GM12801 (cell line): ENCODE results near the gene LRP8.

Experiments
- TF ChIP-seq, protein P1 (sequence below): IDR thresholded peaks from one replicate; pipeline ENCODE4 v1.5.1; 2011; ENCODE audit warnings: control low read depth; ENCODE audit not compliant: insufficient read length; ENCODE audit errors: extremely low read depth

Gene LRP8

DNA sequence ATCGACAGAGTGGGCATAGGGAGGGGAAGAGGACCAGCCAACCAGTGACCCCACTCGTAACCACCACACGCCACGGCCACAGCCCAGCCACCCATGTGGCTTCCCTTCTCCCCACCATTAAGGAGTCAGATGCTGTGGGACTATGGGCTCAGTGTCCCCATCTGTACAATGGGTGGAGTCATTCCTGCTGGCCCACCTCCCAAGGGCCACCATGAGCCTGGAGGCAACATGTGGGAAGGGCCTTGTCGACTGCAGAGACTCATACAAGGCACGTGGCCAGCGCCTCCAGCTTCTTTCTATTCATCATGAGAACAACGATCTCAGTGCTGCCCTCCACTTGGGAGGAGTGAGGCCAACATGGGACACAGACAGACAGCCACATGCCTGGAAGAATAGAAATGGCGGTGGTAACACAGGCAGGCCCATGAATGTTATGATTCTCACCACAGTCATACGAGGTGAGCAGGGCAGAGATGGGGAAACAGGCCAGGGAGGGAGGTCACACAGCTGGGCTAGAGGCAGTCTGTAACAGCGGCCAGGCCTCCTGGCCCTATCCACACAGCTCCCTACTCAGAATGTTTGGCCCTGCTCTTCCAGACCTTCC lies 16.1 kb downstream of the LRP8 start:
- TF ChIP-seq, protein P1, sequence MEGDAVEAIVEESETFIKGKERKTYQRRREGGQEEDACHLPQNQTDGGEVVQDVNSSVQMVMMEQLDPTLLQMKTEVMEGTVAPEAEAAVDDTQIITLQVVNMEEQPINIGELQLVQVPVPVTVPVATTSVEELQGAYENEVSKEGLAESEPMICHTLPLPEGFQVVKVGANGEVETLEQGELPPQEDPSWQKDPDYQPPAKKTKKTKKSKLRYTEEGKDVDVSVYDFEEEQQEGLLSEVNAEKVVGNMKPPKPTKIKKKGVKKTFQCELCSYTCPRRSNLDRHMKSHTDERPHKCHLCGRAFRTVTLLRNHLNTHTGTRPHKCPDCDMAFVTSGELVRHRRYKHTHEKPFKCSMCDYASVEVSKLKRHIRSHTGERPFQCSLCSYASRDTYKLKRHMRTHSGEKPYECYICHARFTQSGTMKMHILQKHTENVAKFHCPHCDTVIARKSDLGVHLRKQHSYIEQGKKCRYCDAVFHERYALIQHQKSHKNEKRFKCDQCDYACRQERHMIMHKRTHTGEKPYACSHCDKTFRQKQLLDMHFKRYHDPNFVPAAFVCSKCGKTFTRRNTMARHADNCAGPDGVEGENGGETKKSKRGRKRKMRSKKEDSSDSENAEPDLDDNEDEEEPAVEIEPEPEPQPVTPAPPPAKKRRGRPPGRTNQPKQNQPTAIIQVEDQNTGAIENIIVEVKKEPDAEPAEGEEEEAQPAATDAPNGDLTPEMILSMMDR, result no peak

DNA sequence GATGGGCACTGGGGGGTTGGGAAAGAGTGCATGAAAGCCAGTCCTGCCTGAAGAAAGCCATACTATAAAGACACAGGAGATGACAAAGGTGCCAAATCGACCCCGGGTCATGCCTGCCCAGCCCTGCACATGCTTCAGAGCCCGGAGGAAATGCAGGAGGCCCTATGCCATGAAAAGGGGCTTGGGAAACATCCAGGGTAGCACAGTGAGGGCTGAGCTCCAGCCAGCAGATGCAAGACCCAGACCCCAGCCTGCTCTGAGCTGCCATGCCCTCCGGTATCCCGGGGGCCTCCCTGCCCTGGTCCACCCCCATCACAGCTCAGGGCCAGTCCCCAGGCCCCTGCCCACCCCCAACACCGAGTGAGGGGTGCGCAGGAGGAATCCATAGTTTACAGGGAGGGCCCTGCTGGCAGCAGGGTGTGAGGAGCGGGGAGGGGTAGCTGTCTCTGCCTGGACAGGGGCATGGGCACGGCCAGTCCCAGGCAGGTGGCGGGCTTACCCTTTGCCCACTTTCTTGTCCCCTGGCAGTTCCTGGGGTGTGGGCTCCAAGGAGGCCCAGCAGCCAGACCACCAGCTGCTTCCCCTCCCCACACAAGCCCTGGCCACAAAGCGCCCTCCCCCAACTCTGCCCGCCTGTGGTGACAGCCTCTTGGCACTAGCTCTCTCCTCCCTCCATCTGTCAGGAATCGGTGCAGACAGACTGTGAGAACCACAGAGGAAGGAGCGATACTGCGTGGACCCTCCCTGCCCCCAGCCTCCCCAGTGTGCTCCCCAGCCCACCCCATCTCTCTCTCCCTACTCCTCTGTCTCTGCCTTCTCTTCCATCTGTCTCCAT lies 16.8 kb downstream of the LRP8 start:
- TF ChIP-seq, protein P1, result no peak

DNA sequence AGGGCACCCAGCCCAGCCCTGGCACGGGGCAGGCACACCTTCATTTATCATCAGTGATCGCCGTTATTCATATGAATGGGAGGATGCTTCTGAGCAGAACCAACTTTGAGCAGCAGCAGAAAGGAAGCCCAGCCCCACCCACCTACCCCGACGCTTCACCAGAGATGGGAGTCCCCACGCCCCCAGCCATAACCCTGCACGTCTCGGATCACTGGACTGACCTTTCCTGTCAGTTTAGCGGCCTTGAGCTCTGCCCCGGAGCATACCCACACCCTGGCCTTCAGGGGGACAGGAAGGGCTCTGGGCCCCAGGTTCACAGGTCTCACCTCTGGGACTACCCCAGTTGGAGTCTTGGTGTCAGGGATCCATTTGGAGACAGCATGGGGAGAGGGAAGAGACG lies 18.1 kb downstream of the LRP8 start:
- TF ChIP-seq, protein P1, result no peak

DNA sequence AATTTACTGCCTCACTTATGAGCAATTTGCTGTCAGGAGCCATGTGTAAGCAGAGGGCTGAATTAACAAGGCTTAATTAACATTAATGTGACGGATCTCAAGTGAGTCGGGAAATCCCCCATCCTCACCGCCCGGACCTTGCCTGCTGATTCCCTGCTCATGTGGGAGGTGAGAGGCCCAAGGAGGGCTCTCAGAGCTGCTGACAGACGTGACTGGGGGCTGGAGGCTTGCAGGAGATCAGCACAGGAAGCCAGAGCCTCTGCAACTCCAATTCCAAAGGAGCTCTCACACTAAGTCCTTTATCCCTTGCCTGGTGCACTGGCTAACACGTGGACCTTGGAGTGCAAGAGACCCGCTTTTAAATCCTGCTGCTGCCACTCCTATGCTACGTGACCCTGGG lies 19.4 kb downstream of the LRP8 start:
- TF ChIP-seq, protein P1, result no peak

DNA sequence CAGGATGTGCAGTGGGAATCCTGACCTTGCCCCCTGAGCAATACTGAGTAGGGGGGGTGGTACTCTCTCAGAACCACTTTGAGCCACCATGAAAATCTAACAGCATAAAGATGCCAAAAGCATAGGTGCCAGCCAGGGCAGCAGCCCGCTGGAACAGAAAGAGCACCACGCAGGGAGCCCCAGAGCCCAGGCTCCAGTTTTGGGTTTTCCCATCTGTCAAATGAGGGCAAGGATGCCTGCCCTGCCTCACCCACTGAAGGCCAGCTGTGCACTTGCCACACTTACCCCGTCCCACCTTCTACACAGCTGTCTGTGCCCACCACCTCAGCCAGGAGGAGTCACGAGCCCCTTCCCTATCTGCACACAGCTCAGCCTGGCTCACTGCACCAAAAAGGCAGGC lies 20.8 kb downstream of the LRP8 start:
- TF ChIP-seq, protein P1, result no peak

DNA sequence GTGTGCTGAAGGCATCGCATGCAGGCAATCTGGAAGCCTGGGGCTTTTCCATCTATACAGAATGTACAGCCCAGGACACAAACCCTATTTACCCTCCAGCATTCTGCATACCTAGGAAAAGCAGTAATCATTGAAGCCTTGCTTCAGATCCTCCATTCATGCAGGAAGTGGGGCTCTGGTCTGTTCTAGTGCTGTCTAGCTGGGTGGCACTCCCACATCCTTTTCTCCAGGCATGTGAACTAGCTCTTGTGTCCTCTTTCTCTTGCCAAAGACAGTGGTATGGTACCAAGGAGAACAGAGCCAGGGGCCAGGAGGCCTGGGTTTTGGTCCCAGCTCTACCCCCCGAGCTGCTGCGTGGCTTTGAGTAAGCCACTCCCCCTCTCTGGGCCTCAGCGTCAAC lies 21.7 kb downstream of the LRP8 start:
- TF ChIP-seq, protein P1, result no peak

DNA sequence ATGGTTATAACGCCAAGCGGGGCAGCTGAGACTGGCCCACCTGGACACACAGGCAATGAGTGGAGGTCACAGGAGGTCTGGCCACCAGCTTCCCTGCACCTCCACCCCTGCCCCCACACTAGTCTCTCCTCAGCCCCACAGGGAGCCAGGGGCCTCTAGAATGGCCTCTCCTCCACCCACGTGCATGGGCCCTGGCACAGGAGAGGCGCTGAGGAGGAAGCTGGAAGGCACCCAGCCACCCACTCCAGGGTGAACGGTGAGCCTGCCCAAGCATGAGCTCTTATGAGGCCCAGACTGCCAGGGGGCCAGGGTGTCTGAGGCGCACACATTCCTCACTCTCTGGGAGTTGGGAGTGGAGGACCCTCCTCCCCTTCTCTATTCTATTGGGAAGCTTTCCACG lies 22.2 kb downstream of the LRP8 start:
- TF ChIP-seq, protein P1, result no peak
